DMS153 treated with DMSO at 0.1 percent for 48 hours (cell line): ENCODE results near the gene SLC25A44.

ENCODE experiments used
- DNase-seq: peaks from one replicate; lab custom pipeline; 2025; ENCODE audit not compliant: unreplicated experiment; lab: John Stamatoyannopoulos, UW

The SLC25A44 gene

DNA sequence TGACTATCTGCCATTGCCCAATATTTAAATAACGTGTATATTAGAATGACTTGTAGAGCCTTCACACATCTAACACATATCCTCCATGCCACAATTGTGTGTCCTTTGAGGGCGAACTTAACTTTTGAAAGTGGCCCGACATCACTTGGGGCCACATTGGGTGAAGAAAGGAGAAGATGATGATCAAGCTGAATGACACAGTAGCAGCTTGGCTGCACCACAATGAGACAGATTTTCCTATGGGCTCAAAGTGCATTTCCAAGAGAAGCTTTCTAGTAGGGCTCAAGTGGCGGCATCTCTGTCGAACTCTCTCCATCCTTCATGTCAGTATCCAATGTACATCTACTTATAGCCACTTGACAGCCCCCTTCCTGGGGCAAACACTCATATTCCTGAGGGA, 44.3 kb downstream of the SLC25A44 start:
- DNase-seq: no peak

DNA sequence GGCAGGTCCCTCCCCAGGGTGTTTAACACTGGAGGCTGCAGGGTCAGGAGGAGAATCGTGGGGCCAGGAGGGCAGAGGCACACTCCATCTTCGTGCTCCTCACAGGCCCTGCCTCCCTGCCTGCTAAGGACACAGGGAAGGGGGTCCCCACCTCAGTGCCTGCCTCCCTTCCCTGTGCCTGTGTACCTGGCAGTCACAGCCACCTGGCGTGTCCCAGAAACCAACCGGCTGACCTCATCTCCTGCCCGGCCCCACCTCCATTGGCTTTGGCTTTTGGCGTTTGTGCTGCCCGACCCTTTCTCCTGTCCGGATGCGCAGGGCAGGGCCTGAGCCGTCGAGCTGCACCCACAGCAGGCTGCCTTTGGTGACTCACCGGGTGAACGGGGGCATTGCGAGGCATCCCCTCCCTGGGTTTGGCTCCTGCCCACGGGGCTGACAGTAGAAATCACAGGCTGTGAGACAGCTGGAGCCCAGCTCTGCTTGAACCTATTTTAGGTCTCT, 47.5 kb downstream of the SLC25A44 start:
- no peak for DNase-seq

DNA sequence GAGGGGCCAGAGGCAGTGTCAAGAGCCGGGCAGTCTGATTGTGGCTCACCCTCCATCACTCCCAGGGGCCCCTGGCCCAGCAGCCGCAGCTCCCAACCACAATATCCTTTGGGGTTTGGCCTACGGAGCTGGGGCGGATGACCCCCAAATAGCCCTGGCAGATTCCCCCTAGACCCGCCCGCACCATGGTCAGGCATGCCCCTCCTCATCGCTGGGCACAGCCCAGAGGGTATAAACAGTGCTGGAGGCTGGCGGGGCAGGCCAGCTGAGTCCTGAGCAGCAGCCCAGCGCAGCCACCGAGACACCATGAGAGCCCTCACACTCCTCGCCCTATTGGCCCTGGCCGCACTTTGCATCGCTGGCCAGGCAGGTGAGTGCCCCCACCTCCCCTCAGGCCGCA, 48.0 kb downstream of the SLC25A44 start, which contains the start of gene BGLAP:
Gene BGLAP, plus strand, starts transcription at position 259 of the 400 bp plus-strand sequence. Its CDS starts 48 bp downstream, at position 307.
- DNase-seq: no peak

DNA sequence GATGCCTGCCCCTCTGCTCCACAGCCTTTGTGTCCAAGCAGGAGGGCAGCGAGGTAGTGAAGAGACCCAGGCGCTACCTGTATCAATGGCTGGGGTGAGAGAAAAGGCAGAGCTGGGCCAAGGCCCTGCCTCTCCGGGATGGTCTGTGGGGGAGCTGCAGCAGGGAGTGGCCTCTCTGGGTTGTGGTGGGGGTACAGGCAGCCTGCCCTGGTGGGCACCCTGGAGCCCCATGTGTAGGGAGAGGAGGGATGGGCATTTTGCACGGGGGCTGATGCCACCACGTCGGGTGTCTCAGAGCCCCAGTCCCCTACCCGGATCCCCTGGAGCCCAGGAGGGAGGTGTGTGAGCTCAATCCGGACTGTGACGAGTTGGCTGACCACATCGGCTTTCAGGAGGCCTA, 48.8 kb downstream of the SLC25A44 start:
- DNase-seq: no peak

DNA sequence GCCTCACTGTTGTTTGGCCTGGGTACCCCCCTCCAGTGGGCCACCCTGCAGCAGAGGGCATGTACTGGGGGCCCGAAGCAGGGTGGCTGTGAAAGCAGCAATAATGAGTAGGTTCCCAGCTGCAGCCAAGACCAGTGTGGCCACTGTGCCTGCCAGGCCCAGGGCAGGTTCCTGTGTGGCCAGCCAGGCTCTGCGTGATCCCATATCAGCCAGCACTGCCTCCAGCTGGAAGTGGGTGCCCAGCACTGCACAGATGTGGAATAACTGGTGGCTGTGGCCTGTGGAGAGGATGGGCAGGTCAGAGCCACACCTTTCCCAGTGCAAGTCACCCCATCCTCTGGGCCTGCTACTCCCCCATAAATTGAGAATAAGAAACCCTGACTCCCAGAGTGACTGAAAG, 50.2 kb downstream of the SLC25A44 start:
- no peak for DNase-seq

DNA sequence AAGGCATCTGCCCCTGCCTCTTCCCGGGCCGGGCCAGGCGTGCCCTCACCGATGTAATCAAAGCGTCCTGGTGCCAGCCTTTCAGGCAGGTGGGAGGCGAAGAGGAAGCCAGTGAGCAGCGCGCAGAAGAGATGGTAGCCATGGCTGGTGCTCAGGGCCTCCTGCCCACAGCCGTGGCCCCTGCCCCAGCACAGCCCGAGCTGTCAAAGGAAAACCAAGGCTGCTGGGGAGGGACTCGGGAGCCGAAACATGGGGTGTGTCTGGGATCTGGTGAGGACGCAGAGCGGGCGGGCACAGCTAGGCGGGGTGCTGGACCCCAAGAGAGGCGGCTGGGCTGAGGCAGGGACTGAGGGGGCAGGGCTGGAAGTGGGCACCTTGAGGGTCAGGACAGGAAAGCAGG, 50.8 kb downstream of the SLC25A44 start:
- DNase-seq: no peak

DNA sequence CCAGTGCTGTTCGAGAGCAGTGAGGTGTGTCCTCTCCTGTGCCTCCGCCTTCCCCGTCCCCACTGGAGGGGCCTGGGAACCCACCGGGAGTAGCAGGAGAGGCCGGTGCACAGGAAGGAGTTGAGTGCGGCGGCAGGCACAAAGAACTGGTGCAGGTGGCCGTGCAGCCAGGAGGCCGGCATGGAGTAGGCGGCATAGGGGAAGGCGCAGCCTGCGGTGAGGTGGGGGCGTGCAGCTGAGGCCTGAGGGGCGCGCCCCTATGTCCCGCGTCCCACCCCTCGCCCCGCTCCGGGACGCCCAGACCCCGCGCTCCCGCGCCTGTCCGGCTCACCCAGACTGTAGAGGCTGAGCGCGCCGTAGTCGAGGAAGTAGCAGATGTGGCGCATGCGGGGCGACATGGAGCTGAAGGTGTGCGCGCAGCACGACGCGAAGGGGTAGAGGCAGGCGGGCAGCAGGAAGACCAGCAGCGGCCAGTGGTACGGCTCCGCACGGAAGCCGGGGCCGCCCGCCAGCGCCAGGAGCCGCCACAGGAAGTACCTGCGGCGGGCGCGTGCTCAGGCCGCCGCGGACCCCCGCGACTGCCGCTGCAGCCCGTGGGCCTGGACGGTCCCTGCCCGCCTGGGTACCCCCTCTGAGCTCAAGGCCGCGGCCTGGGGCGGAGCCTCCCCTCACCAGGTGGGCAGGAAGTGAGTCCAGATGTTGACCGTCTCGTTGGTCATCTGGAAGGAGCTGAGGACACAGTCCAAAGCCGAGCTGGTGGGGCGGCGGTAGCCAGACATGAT, 51.7 kb downstream of the SLC25A44 start:
- peak; percentile 30 for DNase-seq

DNA sequence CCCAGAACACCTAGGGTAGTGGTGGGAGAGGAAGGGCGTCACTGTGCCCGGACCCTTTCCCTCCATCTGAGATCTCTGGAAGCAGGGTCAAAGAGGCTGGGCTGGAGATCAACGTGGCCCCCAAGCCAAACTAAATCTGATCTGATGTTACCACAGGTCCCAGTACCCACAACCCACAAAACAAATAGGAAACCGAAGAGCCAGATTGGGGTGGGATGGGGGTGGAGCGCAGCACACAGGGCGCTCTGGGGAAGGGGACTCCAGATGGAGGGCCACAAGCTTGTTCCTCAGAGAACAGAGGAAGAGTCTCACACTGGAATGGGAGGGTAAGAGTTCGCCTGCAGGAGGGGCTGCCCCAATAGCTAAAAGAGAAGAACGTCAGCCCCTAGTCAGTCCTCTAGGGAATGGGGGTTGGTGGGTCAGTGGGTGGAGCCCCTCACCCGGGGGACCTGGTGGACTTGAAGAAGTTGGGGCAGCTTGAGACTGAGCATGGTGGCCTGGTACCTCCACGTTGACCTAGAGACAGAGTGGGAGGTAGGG, 52.4 kb downstream of the SLC25A44 start:
- no peak for DNase-seq

DNA sequence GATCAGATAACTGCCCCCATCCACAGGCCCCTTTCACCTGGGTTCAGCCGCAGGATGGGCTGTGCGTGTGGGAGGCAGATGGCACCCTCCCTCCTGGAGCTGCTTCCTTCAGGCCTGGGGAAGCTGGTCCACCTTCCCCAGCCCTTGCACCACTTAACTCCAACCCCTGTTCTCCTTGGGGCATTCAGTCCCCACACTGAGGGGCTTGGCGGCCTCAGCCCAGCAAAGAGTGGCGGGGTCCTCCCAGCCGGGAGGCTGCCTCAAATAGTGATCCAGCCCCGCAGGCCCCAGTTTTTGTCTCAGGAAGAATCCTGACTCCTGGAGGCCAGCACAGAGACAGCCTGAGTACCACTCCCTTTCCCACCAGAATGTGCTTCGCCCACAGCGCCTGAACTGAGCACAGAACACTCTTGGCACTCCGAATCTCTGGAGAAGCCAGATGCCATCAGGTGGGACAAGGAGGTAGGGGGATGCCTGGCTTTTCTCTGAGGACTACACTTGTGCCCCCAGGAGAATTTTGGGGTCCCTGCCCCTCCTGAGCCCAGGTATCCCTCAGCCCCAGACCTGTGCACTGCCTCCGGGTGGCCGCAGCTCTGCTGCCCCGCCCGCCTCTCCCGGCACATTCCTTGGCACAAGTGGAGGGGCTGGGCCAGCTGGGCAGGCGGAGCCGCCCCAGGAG, 53.0 kb downstream of the SLC25A44 start:
- no peak for DNase-seq

DNA sequence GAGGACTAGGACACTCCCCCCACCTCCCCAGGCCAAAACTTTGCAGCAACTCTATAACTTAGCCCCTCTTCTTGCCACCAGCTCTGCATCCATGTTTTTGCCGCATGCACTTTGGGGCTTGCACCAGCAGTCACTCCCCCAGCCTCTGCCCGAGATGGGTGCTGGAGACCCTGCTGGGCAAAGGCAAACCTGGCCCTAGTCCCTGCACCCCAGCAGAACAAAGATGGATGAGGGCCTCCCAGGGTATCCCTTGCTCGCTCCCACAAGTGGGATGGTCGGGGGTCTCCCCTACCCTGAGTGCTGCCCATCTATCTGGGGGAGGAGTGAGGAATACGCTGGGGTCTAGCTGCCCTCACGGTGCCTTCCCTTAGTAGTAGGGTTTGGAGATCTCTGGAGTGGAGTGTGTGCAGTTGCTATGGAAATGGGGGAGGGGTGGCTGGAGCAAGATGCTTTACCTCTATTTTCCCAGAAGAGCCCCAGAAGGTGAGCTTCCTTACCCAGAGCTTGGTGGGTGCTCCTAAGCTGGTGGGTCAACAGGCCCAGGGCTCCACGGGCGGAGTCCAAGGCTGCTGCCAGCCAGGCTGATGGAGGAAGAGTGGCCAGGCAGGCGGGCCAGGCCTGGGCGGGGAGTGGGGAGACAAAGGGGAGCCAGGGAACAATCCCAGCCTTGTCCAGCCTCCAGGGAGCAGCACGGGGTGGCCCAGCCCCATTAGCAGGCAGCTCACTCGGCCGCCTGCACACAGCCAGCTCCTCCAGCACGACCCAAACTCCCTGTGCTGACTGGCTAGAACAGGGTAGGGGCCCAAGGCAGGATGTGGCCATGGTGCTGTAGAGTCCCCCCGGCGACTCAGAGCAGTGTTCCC, 53.8 kb downstream of the SLC25A44 start, which contains the start of gene PAQR6:
Gene PAQR6, minus strand, starts transcription at position 597 of the 863 bp plus-strand sequence. CDS start 1,325 bp downstream, outside the sequence.
- no peak for DNase-seq

DNA sequence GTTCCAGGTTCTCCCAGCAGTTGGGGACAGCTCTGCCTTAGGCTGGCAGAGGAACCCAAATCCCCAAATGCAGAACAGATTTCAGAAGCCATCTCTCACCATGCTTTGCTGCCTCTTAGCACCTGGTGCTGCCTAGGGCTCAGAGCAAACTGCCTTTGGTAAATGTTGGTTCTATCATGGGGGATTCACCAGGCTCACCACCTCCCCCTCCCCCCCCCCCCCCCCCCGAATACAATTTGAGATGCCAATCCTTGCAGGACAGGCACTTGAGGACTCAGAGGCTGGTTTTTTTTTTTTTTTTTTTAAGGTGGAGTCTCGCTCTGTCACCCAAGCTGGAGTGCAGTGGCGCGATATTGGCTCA, 54.4 kb downstream of the SLC25A44 start:
- no peak for DNase-seq

DNA sequence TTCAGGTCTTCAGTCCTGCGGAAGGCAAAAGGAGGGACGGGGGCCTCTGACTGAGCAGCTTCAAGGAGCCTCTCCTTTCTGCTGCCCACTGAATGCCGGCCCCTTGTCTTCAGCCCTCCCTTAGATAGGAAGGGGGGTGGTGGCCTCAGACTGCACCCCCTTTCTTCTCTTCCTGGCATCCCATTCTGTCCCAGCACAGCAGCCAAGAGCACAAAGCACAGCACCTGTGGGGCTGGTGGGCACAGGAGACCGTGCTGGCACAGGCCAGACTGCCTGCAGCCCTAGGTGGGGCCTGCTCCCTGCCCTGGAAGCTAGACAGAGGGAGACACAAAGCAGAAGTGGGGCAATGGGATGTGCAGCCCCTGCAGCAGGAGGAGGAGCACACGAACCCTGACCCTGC, 55.7 kb downstream of the SLC25A44 start:
- no peak for DNase-seq

DNA sequence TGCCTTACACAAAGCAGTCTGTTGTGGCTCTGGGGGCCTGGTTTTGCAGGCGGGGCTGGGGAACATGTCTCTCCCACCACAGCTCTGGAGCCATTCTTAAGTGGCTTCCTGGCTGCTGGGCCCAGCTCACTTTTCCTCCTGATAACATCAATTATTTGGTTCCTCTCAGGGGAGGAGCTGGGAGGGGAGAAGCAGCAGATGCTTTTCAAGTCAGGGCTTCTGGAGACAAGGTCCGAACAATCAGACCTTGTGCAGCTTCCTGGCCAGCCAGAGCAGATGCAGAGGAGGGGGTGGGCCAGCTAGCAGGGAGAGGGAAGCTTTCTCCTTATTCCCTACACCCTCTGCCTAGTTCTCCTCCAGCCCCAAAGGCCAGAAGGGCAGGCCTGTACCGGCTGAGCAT, 57.6 kb downstream of the SLC25A44 start:
- DNase-seq: no peak

DNA sequence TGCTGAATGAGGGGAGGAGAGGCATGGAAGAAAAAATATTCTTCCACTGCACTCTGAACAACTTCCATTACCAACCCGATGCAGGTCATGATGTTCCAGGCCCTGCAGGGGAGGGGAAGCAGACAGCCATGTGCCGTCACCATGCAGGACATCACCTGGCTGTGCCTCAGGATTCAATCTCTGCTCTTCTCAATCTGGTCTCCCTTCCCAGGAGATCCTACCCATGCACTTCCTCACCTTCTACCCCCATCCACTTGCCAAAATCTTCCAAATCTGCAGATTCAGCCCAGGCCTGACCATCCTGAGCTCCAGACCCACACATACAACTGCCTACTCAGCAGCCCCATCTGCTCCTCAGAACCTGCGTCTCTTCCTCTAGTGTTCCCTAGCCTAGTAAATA, 59.7 kb downstream of the SLC25A44 start:
- no peak for DNase-seq

DNA sequence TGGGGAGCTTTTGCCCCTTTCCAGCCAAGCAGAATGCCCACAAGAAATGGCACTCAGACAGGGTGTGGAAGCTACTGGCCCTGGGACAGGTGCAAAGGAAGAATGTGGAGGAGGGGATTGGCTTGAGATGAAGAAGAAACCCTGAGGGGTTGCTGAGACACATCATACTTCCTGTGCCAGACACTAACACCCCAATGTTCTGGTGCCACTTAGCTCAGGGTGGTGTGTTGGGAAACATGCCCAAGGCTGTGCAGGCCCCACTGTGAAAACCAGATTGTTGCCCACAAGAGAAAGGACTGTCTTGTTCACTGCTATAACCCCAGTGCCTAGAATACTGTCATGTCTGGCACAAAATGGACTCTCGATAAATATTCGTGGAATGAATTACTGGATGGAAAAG, 63.8 kb downstream of the SLC25A44 start:
- DNase-seq: no peak

DNA sequence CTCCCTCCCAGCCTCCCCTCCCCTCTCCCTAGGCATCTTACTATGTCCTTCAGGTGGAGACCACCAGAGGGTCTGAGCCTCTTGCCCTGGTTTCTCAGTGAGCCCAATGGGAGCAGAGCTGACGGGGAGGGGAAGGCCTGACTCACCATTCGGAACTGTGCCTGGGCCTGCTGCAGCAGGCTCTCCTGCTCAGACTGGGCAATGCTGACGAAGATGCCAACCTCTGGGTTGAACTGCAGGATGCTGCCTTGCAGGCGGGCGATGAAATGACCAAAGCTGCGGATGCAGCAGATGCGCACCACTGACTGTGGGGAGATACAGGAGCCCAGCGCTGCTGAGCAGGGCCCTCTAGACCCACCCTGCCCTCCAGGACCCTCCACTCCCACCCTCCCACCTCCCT, 65.0 kb downstream of the SLC25A44 start:
- DNase-seq: no peak

DNA sequence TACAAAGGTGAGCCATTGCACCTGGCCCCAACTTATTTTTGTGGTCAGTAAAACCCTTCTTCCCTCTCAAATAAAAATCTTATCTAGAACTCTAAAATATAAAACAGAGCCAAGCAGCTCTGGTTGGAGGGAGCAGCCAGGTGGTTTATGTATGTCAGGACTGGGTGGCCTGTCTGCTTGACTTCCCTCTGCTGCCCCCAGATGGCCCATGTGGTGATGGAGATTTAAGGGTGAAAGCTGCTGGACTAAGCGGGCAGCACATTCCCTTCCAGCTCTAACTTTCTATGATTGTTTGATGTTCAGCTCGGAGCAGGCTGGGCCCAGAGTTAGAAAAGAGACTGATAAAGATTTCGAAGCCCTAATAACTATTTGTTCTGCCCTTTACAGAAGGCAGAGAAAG, 65.9 kb downstream of the SLC25A44 start:
- DNase-seq: no peak

DNA sequence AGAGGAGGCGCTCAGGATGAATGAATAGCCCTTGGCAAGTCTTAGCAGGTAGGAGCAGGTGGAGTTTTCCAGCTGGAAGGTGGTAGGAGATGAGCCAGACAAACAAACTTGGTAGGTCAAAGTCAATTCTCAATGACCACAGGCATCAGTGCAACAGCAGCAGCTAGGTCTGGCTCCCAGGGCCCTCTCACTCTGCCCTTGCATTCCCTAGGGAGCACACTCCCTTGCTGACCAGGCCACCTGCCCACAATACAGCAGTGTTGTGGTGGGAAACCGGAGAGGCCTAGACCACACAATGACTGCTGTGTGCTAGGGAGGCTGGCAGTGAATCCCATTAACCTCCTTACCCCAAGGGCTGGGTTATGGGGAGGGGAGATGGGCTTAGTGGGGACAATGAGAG, 67.0 kb downstream of the SLC25A44 start:
- DNase-seq: no peak
